UCSD-AML1 (cell line): ENCODE results near the gene CRISP1.
"Not testable (repeated sequence)": the region's sequence is repeated elsewhere in the genome, so short reads cannot be mapped to it uniquely, and the experiment has no call there.

Experiments used
- DNase-seq: peaks from one replicate; lab custom pipeline; 2025; ENCODE audit not compliant: unreplicated experiment; lab: John Stamatoyannopoulos, UW

Gene CRISP1, protein sequence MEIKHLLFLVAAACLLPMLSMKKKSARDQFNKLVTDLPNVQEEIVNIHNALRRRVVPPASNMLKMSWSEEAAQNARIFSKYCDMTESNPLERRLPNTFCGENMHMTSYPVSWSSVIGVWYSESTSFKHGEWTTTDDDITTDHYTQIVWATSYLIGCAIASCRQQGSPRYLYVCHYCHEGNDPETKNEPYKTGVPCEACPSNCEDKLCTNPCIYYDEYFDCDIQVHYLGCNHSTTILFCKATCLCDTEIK

DNA sequence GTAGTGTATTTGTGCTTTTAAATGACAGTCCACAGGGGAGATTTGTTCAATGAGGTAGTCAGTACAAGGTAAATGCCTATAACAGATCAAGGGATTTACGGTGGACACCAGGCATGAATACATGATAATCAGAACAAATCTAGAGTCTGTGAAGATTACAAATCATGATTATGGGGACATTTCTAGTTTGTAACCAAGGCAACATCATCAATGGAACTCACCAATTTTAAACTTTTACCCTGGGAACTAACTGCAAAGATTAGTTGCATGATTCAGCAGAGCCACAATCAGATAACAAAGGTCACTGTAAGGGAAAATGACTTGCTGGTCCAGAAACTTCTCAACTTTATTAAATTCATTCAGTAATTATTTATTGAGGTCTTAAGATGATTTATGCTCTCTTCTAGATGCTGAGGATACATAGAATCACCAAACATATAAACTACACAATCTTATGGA, at the start of gene CRISP1:
Gene CRISP1 (minus strand): TSS at position 51 of the 459 bp plus-strand sequence. CDS start 9,135 bp downstream, outside the sequence.
- no peak for DNase-seq

DNA sequence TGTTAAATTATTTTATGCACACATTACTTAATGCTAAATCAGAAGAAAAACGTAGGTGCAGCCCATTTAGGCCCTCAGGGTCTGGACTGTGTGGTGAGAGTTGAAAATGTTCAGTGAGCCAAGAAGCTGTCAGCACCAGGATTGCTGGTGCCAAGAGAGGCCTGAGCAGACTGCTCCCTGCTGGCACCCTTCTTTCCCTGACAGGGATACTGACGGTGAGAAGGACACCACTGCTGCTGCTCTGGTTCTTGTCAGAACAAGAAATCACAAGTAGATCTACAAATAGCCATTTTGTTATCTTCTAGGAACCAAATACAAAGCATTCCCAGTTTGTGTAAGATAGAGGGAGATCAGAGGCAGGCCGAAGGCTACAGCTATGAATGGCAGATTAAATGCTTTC, 48.7 kb upstream of the CRISP1 start:
- DNase-seq, result no peak

GRCh38 chr6:49913636-49914375, 47.5 kb upstream of the CRISP1 start:
- DNase-seq, result no peak

DNA sequence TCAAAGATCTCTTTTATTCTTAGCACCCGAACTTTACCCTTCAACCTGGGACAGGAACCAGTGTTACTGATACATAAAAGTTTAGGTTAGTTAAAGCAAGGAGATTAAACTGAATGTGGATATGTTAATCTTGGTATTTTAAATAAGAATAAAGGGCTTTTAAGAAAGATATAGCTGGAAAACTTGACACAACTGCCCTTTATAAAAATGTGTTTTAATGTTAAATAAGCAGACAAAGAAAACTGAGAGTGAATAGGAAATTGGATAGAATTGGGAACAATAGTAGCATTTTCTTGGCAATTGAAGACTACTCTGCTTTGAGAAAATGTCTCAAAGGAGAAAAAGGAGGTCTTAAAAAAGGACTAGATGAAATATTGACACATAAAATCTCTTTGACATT, 45.9 kb upstream of the CRISP1 start:
- DNase-seq, result no peak

GRCh38 chr6:49911252-49911651, 44.9 kb upstream of the CRISP1 start:
- DNase-seq, result no peak

DNA sequence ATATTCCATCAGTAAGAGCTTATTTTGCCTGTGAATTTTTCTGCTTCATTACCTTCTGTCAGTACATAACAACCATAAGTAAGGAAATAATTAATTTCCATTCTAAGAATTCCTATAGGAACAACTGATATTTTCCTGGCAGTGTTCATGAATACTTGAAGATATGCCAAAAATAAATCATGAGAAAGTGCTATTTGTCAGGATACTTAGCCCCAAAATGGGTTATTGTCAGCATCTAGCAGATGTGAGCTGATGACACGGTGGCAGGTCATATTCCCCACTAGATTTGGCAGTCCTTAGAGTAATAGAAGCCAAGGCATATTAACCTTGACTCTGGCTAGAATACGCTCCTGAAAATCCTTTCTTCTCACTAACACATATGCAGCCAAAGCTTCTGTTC, 43.2 kb upstream of the CRISP1 start:
- no peak for DNase-seq

- DNase-seq, result no peak
Observed at GRCh38 chr6:49906526-49906925, 40.2 kb upstream of the CRISP1 start.

DNA sequence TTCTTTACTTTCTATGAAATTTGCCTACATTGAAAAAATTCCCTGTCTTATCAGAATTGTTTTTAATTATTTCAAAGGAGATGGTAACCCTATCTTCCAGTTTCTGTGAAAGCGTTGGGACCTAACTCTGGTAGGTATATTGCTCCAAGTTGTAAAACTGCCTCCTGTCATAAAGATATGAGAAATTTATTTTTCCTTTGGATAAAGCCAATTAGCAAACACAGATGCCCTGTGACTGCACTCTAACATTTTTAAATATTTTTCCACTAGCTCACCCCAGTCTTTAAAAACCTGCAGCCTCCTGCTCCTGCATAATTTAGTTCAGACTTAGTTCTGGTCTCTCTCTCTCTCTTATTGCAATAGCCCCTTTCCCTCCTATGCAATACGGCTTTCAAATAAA, 39.0 kb upstream of the CRISP1 start:
- no peak for DNase-seq

GRCh38 chr6:49902856-49903255, 36.5 kb upstream of the CRISP1 start:
- DNase-seq, result no peak

- DNase-seq, result no peak
Observed at GRCh38 chr6:49898904-49899566, 32.7 kb upstream of the CRISP1 start.

- DNase-seq, result not testable (repeated sequence)
Observed at GRCh38 chr6:49895553-49895952, 29.2 kb upstream of the CRISP1 start.

- peak; percentile 6 for DNase-seq
Observed at GRCh38 chr6:49892280-49892679, 25.9 kb upstream of the CRISP1 start.

DNA sequence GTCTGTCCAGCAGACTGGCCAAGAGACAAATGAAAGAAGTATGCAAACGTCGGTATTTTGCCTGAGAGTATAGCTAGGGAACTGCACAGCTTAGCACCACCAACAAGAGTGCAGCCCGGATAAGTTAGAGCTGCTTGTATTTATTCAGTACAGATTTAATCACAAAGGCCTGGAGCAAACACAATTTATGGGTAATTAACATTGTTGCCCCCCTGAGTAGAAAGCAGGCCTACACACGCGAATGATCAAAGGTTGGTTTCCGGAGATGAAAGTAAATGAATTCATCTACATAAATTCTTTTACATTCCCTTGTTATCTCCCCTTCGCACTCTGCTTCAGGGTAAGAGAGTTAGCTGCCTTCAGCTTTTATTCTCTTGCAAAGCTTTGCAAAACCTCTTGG, 24.7 kb upstream of the CRISP1 start:
- DNase-seq, result no peak

DNA sequence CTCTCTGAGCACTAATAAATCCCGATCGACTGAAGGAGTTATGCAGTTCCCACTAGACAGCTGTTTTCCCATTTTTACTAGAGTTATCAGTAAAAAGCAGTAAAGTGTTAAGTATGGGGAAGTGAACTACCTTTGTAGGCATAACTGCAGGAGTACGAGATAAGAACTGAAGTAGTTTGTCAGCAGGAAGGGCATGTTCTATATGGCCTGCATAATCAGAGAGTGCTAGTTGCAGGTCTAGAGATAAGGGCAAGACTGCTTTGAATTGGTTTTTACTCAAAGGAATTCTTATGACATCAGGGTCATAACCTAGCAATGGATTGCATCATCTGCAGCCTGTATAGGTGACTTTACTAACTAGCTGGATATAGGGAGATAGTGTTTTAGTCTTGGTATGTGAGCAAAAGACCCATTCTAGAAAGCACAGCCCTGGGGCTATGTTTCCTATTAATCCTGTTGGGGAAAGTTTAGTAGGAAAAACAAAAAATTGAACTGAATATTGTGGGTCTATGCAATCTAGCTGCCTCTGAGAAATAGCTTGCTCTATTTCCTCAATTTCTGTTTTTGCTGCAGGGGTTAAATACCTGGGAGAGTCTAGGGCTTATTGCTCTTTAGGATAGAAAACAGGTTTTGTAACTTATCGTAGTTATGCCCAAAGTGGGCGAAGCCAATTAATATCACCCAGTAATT, 22.6 kb upstream of the CRISP1 start:
- DNase-seq, result no peak

GRCh38 chr6:49868951-49869529, 2.7 kb upstream of the CRISP1 start:
- DNase-seq, result no peak

DNA sequence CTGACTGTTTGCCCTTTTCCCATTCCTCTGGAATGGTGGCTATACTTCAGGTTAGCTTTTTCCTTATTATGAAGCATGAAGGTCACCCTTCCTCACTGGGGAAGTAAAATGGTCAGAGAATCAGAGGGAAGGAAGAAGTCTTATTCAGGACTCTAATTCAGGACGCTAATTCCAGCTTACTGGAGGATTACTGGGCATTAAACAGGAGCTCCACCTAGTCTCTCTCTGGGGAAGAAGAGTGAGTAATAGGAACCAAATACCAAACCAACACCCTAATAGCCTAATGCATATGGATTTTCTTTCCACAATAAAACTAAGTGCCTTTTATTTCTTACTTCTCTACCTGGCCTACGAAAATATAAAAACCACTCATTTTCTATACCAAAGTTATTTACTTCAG, 10.1 kb downstream of the CRISP1 start:
- no peak for DNase-seq

DNA sequence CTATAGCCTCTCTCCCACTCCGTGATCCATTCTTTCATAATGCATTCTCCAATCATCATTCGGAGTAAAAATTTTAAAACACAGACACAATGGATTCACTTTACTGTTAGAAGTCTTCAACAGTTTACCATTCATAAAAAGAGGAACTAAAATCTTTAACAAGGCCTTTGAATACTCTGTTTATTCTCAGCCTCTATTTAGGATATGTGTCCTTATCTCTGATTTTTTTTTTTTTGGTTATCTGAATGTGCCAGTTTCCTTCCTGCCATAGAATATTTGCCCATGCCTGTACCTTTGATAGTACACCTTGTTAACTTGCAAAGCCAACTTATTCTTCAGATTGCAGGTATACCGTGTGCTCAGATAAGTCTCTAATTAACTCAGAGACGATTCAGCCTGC, 11.1 kb downstream of the CRISP1 start:
- no peak for DNase-seq

DNA sequence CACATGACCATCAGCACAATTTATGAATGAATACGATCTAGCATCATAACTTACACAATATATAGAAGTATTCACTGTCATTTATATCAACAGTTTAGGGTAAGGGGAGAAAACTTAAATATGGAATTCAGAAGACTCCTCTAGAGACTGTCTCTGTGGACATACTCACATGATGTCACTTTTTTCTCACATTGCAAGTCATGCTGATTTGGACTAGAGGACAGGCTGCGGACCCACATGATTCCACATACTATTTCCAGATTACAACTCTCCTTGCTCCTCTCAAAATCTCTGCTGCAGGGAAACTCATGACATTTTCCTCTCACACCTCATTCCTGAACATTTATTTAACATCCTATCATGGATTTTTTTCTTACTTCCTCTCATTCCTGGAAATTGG, 13.4 kb downstream of the CRISP1 start:
- DNase-seq, result no peak

DNA sequence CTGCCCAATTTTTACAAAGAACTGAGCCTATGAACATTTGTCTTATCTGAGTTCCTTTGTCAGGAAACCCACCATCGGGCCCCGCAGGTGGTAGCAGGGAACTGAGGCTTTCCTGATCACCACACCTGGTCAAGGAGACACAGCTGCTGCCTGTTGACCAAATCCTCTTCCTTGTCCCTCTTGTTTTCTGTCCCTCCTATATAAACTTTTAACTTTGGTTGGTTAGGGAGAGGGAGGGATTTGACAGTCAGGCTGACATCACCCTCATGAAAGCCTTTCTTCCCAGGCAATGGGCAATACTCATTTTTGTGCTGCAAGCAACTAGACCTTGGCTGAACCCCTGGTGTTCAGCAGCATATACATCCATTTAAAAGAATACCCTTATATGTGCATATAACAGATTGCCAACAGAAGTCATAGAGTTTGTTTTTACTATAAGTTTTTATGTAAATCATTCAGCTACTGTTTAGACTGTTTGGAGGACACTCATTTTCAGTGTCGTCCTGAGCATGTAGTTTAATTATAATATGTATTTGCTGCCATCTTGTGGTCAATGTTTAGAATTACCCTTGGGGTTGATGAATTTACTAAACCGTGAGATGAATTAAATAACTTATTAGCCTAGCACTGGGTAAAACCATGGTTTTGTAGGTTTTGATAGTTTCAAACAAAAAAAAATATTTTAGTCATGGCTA, 17.0 kb downstream of the CRISP1 start:
- DNase-seq, result peak; percentile 11

DNA sequence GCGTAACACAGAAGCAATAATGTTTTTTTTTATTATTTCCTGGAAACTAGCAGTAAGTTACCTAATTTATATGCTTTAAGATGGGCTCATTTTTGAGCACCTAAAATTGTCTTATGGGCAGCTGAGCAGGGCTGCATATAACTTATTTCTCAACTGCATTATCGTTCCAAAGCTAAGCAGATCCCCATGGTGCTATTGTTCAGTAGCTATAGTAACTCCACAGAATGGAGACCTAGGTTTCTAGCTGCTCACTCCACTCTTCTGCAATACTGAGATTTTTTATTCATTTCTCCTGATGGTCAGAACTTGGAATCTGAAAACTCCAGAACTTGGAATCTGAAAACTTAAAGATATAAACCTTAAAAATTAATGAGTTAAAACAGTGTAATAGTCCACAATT, 18.7 kb downstream of the CRISP1 start:
- DNase-seq, result no peak

DNA sequence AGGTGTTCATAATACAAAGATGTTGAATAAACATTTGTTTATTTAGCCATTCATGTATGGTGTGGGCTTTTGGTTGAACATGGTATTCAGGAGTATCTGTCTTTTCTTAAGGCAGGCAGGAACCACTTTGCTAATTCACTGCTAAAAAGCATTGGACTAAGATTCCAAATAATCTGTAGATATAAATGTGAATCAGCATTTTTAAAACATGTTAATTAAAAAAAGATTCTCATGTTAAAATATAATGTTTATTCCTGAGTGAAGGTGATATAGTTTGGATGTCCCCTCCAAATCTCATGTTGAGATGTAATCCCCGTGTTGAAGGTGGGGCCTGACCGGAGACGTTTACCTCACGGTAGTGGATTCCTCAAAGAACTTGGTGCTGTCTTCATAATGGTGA, 19.3 kb downstream of the CRISP1 start:
- no peak for DNase-seq
